ENCODE measurements around the gene HNRNPUL1.

Gene HNRNPUL1

GRCh38 chr19:41316306-41316920, 52.2 kb downstream of the HNRNPUL1 start:
- Histone ChIP-seq H3K27ac (ENCODE audit: poor library complexity, severe bottlenecking) (no peak overlapping the region), H3K36me3 (ENCODE audit: low read depth) (peaks cover 60% of the 10 kb centered on the region), H3K4me1 (ENCODE audit: insufficient read depth, poor library complexity, severe bottlenecking) (no peaks in the 10 kb centered on the region), H3K9me3 (ENCODE audit: severe bottlenecking) (no peaks in the 10 kb centered on the region), H3K27me3 (ENCODE audit: insufficient read depth, poor library complexity, severe bottlenecking) (no peaks in the 10 kb centered on the region), H3K4me3 (ENCODE audit: severe bottlenecking) (no peak overlapping the region)
- no peak for ATAC-seq (ENCODE audit: low read depth)
- no peak for DNase-seq (ENCODE audit: low spot score)
- TF ChIP-seq CTCF (IDR thresholded peaks at IDR 0.05; ENCODE audit: poor library complexity, severe bottlenecking) = no peak

GRCh38 chr19:41318696-41319499, 54.7 kb downstream of the HNRNPUL1 start:
- no peak overlapping the region for H3K4me3 ChIP-seq (ENCODE audit: severe bottlenecking)
- DNase-seq (ENCODE audit: low spot score) (no peak), ATAC-seq (ENCODE audit: low read depth) (no peak)
- H3K27me3 ChIP-seq (ENCODE audit: insufficient read depth, poor library complexity, severe bottlenecking) = no peaks in the 10 kb centered on the region
- TF ChIP-seq CTCF (IDR thresholded peaks at IDR 0.05; ENCODE audit: poor library complexity, severe bottlenecking) = no peak
- no peak overlapping the region for H3K27ac ChIP-seq (ENCODE audit: poor library complexity, severe bottlenecking)
- no peaks in the 10 kb centered on the region for H3K9me3 ChIP-seq (ENCODE audit: severe bottlenecking)
- peaks cover 11% of the 10 kb centered on the region for H3K4me1 ChIP-seq (ENCODE audit: insufficient read depth, poor library complexity, severe bottlenecking)
- peaks cover 49% of the 10 kb centered on the region for H3K36me3 ChIP-seq (ENCODE audit: low read depth)

GRCh38 chr19:41319500-41320184, 55.5 kb downstream of the HNRNPUL1 start:
- peaks cover 41% of the 10 kb centered on the region for H3K36me3 ChIP-seq (ENCODE audit: low read depth)
- H3K9me3 ChIP-seq (ENCODE audit: severe bottlenecking) = no peaks in the 10 kb centered on the region
- H3K27me3 ChIP-seq (ENCODE audit: insufficient read depth, poor library complexity, severe bottlenecking) = no peaks in the 10 kb centered on the region
- H3K27ac ChIP-seq (ENCODE audit: poor library complexity, severe bottlenecking) = no peak overlapping the region
- no peak overlapping the region for H3K4me3 ChIP-seq (ENCODE audit: severe bottlenecking)
- no peak for ATAC-seq (ENCODE audit: low read depth)
- DNase-seq (ENCODE audit: low spot score) = no peak
- no peak for TF ChIP-seq CTCF (IDR thresholded peaks at IDR 0.05; ENCODE audit: poor library complexity, severe bottlenecking)
- H3K4me1 ChIP-seq (ENCODE audit: insufficient read depth, poor library complexity, severe bottlenecking) = peaks cover 19% of the 10 kb centered on the region

- ATAC-seq (ENCODE audit: low read depth) (no peak), DNase-seq (ENCODE audit: low spot score) (no peak)
- no peaks in the 10 kb centered on the region for H3K9me3 ChIP-seq (ENCODE audit: severe bottlenecking)
- peaks cover 41% of the 10 kb centered on the region for H3K36me3 ChIP-seq (ENCODE audit: low read depth)
- no peak overlapping the region for H3K4me3 ChIP-seq (ENCODE audit: severe bottlenecking)
- H3K27ac ChIP-seq (ENCODE audit: poor library complexity, severe bottlenecking) = no peak overlapping the region
- no peaks in the 10 kb centered on the region for H3K27me3 ChIP-seq (ENCODE audit: insufficient read depth, poor library complexity, severe bottlenecking)
- H3K4me1 ChIP-seq (ENCODE audit: insufficient read depth, poor library complexity, severe bottlenecking) = peaks cover 24% of the 10 kb centered on the region
- TF ChIP-seq CTCF (IDR thresholded peaks at IDR 0.05; ENCODE audit: poor library complexity, severe bottlenecking) = no peak
These were observed 56.0 kb downstream of the HNRNPUL1 start for GRCh38 chr19:41320185-41320518.

Measured in RWPE2 (cell line).